ENCODE data around the gene LCN2.

The LCN2 gene

GRCh38 chr9:128149001-128149701 lies at the start of gene LCN2:
LCN2 (plus strand) TSS chr9:128149453; CDS start chr9:128149526, 73 bp downstream.
- DNase-seq (ENCODE audit: insufficient read length, low spot score), result no peak
- no peak for FAIRE-seq
- no peak for TF ChIP-seq CTCF (IDR thresholded peaks at IDR 0.05; ENCODE audit: insufficient read depth, missing control alignments)

- DNase-seq (ENCODE audit: insufficient read length, low spot score) (no peak), FAIRE-seq (no peak)
- TF ChIP-seq CTCF (IDR thresholded peaks at IDR 0.05; ENCODE audit: insufficient read depth, missing control alignments), result no peak
These were observed 49.2 kb upstream of the LCN2 start for GRCh38 chr9:128099932-128100491.

GRCh38 chr9:128100581-128100980 lies 48.7 kb upstream of the LCN2 start:
- FAIRE-seq, result no peak
- TF ChIP-seq CTCF (IDR thresholded peaks at IDR 0.05; ENCODE audit: insufficient read depth, missing control alignments), result no peak
- DNase-seq (ENCODE audit: insufficient read length, low spot score), result no peak

- FAIRE-seq, result no peak
- TF ChIP-seq CTCF (IDR thresholded peaks at IDR 0.05; ENCODE audit: insufficient read depth, missing control alignments), result no peak
- DNase-seq (ENCODE audit: insufficient read length, low spot score), result no peak
These were observed 48.0 kb upstream of the LCN2 start for GRCh38 chr9:128101231-128101661.

- FAIRE-seq (no peak), DNase-seq (ENCODE audit: insufficient read length, low spot score) (no peak)
- TF ChIP-seq CTCF (IDR thresholded peaks at IDR 0.05; ENCODE audit: insufficient read depth, missing control alignments), result no peak
These were observed 47.6 kb upstream of the LCN2 start for GRCh38 chr9:128101690-128102089.

- no peak for FAIRE-seq
- TF ChIP-seq CTCF (IDR thresholded peaks at IDR 0.05; ENCODE audit: insufficient read depth, missing control alignments), result no peak
- no peak for DNase-seq (ENCODE audit: insufficient read length, low spot score)
These were observed 47.1 kb upstream of the LCN2 start for GRCh38 chr9:128102196-128102595.

Data from D721Med (cell line).